ENCODE data around the gene DSC2.

GRCh38 chr18:31061945-31062344 is 40.3 kb downstream of the DSC2 start:
- TF ChIP-seq EP300 (IDR thresholded peaks at IDR 0.05) (no peak), CTCF (IDR thresholded peaks at IDR 0.05) (no peak), POLR2A (IDR thresholded peaks at IDR 0.05) (no peak)
